Measurements from ENCODE around the gene ZNF511. TPM values are rescaled to one million over a fixed set of nuclear protein-coding genes. Genes with fewer than 3 reads are reported as not detected.
A peak's percentile ranks its signal among the peaks of the same experiment; 100 is the strongest.

Gene ZNF511
- total RNA-seq, 1 donor: 24.6 TPM

GRCh38 chr10:133276435-133277201 is 32.1 kb upstream of the ZNF511 start, which contains the start of gene ADAM8:
Gene ADAM8, minus strand, starts transcription at chr10:133276868. Its CDS starts 51 bp downstream, at chr10:133276817.
- Histone ChIP-seq H3K79me2 (ENCODE audit: insufficient read depth, low read length) (no peaks in the 10 kb centered on the region), H3K36me3 (ENCODE audit: insufficient read depth, low read length) (peaks cover 11% of the 10 kb centered on the region), H3K27ac (ENCODE audit: low read depth, low read length) (no peak within 1 kb of the TSS), H3K9me3 (ENCODE audit: low read depth, low read length) (no peaks in the 10 kb centered on the region), H2AFZ (ENCODE audit: low read length) (no peak within 1 kb of the TSS), H4K20me1 (ENCODE audit: insufficient read depth, low read length) (peaks cover 10% of the 10 kb centered on the region), H3K4me2 (ENCODE audit: insufficient read depth, low read length) (no peak within 1 kb of the TSS), H3K4me1 (ENCODE audit: insufficient read depth, low read length) (no peaks in the 10 kb centered on the region), H3K4me3 (ENCODE audit: insufficient read depth, low read length) (no peak within 1 kb of the TSS), H3K27me3 (ENCODE audit: insufficient read depth, low read length) (peaks cover 19% of the 10 kb centered on the region)
- TF ChIP-seq CTCF (IDR thresholded peaks at IDR 0.05; ENCODE audit: extremely low read depth, low read depth, low read length): no peak
- DNase-seq (ENCODE audit: insufficient read length, low spot score, missing footprints): peak; percentile 95

DNA sequence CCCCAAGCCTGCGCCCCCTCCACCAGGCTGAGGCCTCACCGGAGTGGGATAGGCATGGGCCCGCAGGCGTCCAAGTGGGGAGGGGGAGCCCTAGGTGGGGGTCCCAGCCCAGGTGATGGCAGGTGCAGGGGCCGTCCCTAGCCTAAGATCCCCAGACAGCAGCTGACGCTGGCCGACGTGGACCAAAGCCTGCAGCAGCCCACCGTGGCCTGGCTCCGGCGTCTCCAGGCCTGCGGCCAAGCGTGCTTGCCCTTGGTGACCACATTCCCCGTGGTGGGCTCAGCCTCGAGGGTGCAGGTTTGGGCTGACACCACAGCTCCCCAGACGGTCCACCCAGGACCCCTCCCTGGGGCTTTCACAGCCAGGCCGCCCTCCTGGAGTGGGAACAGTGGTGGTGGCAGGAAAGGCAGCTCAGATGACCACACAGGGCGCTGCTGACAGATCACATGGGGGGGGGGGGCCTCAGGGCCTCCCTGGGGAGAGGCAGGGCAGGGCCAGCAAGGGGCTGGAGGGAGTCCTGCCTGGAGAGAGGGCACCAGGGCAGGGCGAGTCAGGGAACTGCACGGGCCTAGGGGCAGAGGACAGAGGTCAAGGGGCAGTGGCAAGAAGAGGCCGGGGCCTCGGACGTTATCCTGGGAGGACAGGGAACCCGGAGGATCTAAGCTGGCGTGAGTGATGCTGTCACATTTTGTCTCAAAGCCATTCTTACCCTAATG is 31.3 kb upstream of the ZNF511 start:
- peaks cover 10% of the 10 kb centered on the region for H4K20me1 ChIP-seq (ENCODE audit: insufficient read depth, low read length)
- no peak overlapping the region for H3K27ac ChIP-seq (ENCODE audit: low read depth, low read length)
- peaks cover 19% of the 10 kb centered on the region for H3K27me3 ChIP-seq (ENCODE audit: insufficient read depth, low read length)
- peak; percentile 91 for DNase-seq (ENCODE audit: insufficient read length, low spot score, missing footprints)
- H3K4me2 ChIP-seq (ENCODE audit: insufficient read depth, low read length): no peak overlapping the region
- no peaks in the 10 kb centered on the region for H3K9me3 ChIP-seq (ENCODE audit: low read depth, low read length)
- H3K4me1 ChIP-seq (ENCODE audit: insufficient read depth, low read length): no peaks in the 10 kb centered on the region
- no peak overlapping the region for H3K4me3 ChIP-seq (ENCODE audit: insufficient read depth, low read length)
- no peak overlapping the region for H2AFZ ChIP-seq (ENCODE audit: low read length)
- no peak for TF ChIP-seq CTCF (IDR thresholded peaks at IDR 0.05; ENCODE audit: extremely low read depth, low read depth, low read length)
- peaks cover 11% of the 10 kb centered on the region for H3K36me3 ChIP-seq (ENCODE audit: insufficient read depth, low read length)
- no peaks in the 10 kb centered on the region for H3K79me2 ChIP-seq (ENCODE audit: insufficient read depth, low read length)

GRCh38 chr10:133277993-133278576 is 30.6 kb upstream of the ZNF511 start:
- Histone ChIP-seq H3K4me2 (ENCODE audit: insufficient read depth, low read length) (no peak overlapping the region), H3K27me3 (ENCODE audit: insufficient read depth, low read length) (peaks cover 19% of the 10 kb centered on the region), H3K36me3 (ENCODE audit: insufficient read depth, low read length) (peaks cover 17% of the 10 kb centered on the region), H3K9me3 (ENCODE audit: low read depth, low read length) (no peaks in the 10 kb centered on the region), H3K79me2 (ENCODE audit: insufficient read depth, low read length) (no peaks in the 10 kb centered on the region), H2AFZ (ENCODE audit: low read length) (no peak overlapping the region), H3K4me1 (ENCODE audit: insufficient read depth, low read length) (no peaks in the 10 kb centered on the region), H4K20me1 (ENCODE audit: insufficient read depth, low read length) (peaks cover 10% of the 10 kb centered on the region), H3K4me3 (ENCODE audit: insufficient read depth, low read length) (no peak overlapping the region), H3K27ac (ENCODE audit: low read depth, low read length) (no peak overlapping the region)
- no peak for TF ChIP-seq CTCF (IDR thresholded peaks at IDR 0.05; ENCODE audit: extremely low read depth, low read depth, low read length)
- peak; percentile 92 for DNase-seq (ENCODE audit: insufficient read length, low spot score, missing footprints)

Data from osteoblast (primary cell).